Kidney glomerular epithelial cell (primary cell): ENCODE data around the gene C2CD2.

Source experiments
- DNase-seq: peaks from one replicate; lab custom pipeline; 2025; lab: John Stamatoyannopoulos, UW

Gene C2CD2

DNA sequence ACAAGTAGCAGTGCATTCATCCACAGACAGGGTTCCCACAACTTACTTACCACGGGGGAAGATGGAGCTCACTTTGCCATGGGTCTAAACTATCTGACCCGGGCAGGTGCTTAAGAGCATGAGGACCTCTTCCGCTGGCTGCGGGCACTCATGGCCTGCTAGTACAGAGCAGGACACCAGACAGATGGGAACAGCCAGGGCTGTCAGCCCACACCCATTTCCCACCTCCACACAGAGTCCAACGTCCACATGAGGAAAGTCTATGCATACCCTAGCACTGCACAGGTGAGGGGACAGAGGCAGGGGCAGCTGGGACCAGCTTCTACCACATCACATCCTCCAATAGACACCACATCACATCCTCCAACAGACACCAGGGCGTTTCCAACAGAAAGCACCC lies 38.9 kb downstream of the C2CD2 start:
- DNase-seq = no peak

DNA sequence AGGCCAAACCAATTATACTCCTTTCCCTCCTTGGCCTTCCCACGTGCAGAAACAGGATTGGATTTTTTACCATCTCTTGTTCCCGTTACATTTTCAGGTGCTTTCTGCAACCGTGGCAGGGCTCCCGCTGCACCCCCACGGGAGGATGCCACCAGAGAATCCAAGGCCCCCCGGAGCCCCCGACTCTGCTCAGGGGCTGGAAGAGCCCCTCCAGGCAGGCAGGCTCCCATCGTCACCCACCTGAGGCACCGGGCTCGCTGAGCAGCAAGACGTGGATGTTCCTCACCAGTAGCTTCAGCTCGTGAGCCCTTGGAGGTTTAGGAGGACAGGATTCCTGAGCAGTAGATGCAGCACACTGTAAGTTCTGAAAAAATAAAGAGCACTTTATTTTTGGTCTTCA lies 39.5 kb downstream of the C2CD2 start:
- DNase-seq = no peak

DNA sequence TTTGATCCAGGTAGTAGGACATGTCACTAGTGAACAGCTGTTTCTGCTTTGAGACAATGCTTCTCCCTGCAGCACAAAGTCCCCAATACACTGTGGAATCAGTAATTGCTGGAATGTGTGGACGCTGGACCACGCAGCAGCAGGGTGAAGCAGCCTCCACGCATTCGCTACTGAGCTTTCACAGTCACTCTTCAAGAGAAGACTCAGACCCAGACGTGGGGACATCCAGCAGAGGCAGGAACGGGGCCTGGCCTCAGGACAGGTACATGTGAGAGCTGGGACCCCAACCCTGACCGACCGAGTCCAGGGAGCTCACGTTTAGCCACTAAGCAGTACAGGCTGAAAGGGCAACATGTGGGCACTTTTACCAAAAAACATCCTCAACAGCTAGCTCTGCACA lies 40.6 kb downstream of the C2CD2 start:
- no peak for DNase-seq

DNA sequence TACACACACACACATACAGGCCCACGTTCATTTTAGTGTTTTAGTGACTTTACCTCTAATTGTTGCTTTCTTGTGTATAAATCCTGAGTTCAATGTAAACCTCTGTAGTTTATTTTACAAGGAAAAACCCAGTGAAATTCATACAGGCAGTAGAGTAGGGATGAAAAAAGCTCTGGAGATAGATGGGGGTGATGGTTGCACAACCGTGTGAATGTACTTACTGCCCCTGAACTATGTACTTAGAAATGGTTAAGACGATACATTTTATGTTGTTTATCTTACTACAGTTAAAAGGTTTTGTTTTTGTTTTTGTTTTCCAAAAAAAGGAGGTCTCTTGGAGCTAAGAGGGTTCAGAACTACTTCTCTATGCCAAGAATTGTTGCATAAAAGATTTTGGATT lies 45.0 kb downstream of the C2CD2 start:
- no peak for DNase-seq

DNA sequence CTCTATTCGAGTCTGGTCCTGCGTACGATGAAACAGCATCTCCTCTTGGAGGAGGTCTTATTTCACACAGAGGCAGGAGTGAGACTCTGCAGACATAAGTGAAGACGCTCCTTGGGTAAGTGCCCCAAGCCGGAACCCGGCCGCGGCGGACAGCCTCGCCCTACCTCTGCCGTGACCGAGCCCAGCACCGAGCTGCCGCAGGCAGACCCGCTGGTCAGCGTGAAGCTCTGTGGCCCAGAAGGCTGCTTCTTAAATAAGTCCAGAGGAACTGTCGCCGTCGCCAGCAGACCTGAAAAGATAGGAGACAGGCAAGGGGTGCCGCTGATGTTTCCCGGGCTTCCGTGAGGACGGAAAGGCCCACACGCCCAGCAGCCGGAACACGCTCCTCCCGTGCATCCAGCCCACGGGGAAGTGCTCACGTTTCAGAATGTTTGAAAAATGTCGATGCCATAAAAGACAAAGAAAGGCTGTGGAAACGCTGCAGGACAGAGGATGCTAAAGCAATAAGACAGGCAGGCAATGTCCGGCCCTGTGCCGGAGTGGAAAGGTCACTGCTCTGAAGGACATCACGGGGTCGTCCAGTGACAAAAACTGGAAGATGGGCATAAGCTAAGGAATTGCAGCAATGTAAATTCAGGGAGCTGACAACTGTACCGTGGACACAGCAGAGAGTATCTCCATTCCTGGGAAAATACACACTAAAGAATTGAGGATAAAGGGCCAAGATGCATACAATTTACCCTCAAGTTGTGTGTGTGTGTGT lies 46.1 kb downstream of the C2CD2 start:
- DNase-seq = no peak

DNA sequence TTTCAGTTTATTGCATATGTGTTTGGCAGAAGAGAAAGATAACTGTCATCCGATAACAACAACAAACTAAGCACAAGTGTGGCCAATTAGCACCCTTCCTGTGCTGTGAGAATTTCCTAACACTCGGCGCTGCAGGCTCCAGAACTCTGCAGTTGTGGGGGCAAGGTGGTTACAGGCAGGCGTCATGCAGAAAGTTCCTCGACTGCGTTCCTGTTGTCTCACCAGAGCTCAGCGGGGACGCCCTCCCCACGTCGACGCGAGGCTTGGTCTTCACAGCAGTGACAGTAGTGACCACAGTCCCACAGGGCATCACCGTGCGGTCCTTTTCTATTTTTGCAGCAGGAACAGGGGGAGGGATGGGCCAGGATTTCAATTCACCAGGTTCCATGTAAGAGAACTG lies 47.0 kb downstream of the C2CD2 start:
- no peak for DNase-seq

DNA sequence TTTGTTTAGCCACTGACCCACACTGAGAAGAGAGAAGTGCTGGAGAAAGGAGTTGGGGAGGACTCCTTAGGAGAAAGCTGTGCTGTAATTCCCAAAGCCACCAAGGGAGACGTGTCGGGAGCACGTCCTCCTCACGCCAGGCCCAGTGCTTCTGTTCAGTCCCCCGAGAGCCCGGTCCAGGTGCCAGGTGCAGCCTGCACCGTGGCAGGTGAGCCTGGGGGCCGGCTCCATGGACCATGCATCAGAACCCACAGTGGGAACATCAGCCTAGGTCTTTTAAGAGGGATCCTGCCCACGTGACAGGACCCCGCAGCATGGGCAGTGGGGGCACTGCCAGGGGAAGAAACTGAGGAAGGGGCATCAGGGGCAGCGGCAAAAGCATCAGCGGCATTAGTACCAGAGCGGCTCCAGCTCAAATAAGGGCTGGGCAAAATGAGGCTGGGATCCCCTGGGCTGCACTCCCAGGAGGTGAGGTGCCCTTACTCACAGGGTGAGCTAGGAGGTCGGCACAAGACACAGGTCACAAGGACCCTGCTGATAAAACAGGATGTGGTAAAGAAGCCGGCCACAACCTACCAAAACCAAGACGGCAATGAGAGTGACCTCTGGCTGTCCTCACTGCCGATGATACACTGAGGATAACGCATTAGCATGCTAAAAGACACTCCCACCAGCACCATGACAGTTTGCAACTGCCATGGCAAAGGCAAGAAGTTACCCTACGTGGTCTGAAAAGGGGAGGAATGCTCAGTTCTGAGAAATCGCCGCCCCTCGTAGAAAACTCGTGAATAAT lies 50.1 kb downstream of the C2CD2 start:
- DNase-seq = no peak

DNA sequence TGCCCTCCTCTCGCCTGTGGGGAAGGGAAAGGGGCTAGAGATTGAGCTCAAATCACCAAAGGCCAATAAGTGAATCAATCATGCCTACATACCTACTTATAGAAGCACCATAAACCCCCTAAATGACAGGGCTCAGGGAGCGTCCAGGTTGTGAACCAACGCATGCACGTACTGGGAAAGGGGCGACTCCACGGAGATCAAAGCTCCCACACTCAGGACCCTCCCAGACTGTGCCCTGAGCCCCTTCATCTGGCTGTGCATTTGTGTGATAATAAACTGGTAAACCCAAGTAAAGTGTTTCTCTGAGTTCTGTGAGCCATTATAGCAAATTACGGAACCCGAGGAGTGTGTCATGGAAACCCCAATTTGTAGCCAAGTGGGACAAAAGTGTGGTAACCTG lies 50.9 kb downstream of the C2CD2 start:
- no peak for DNase-seq

DNA sequence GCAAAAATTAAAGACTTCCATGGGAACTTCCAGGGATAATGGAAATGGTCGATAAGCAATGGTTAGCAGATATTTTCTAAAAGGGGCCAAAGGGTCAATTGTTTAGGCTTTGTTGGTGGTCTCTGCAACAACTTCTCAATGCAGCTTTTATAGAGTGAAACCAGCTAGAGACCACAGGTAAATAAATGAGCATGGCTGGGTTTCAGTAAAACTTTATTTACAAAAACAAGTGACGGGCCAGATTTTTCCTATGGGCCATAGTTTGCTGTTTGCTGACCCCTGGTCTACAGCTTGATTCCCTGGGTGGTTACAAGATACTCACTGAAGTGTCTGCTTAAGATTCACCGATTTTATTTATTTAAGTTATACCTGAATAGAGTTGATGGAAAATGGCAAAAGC lies 52.0 kb downstream of the C2CD2 start:
- DNase-seq = no peak

DNA sequence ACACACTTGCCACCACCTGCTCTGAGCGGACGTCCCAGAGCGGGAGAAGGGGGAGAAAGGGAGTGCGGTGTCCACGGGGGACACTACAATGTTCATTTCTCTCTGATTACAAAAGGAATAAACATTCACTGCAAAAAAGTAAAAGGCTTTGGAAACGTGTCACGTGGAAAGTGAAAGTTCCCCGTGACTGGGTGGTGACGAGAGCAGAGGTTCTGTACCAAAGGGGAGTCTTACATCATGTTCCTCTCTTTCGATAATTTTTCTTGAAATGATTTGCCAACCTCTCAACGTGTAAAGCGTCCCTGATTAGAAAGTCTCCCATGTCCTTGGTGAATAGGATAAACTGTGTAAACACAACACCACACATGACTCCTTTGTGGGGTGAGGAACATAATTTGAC lies 52.7 kb downstream of the C2CD2 start:
- DNase-seq = no peak

DNA sequence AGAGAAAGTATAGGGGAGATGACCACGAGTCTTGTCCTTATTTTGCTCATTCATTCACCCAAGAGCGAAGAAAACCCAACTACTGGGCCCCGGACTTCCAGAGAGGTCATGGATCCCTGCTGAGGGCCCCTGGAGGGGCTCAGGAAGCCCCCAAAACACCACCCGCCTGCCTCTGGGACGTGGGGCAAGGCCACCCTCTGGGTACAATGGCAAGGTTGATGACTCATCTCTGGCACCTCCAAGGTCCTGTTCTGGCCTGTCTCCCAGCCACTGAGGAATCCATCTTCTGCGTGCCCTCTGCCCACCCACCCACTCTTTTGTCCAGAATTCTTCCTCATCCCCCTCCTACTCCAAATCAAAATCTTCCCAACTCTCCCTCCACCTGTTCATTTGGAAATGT lies 53.4 kb downstream of the C2CD2 start:
- no peak for DNase-seq

DNA sequence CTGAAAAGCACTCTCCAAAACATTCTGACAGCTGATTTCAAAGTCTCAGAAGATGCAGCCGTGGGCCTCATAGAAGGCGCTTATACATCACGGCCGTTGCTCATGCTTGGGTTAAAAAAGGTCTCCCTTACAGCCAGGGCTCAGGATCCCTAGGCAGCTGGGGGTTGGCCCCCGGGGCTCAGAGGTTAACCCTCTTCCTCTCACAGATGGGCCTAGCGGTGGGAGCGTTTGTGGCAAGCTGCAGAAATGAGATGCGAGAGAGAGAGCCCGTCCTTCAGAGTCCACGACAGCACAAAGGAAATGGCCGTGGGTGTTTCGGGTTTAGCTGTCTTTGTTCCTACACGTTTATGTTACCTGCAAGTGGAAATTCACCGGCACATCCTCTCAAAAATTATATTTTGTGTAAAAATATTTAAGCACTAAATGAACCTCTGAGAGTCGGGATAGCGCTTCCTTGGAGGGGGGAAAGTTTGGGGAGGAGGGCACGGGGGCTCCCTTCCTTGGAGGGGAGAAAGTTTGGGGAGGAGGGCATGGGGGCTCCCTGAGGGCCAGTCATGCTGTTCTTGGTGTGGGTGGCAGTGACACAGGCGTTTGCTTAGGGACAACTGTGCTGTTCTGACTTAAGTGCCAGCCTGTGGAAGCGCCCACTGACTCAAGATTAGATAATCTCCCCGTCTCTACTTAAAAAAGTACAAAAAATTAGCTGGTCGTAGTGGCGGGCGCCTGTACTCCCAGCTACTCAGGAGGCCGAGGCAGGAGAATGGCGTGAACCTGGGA lies 54.2 kb downstream of the C2CD2 start:
- no peak for DNase-seq

DNA sequence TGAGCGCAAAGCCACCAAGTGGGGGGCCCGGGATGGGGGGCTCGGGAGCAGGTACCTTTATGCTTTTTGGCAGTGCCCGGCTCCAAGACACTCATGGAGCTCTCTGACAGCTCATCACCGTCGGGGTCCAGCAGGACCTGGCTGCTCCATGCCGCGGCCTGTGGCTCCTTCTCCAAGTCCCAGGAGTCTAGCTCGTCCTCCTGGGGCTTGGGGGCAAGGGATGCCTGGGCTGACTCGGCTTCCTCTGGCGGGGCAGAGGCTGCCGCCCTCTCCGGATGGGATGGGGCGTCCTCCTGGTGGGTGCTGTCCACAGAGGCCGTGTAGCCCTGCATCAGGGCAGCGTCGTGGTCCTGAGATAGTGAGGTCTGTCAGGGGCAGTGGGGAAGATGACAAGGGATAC lies 54.8 kb downstream of the C2CD2 start:
- no peak for DNase-seq

DNA sequence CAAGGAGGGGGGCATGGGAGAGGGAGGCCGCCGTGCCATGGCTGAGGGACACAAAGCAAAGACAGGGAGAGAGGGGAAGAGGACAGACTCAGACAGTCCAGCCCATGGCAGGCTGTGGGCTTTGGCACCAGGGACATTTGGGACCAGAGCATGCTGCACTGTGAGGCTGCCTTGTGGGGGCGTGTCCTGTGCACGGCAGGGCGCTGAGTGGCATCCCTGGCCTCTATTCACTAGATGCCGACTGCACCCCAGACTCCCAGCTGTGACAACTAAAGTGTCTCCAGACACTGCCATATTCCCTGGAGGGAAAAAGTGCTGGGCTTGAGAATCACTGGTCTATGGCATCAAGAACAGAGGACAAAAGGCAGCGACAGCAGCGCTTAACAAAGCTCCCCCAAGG lies 56.1 kb downstream of the C2CD2 start:
- no peak for DNase-seq

DNA sequence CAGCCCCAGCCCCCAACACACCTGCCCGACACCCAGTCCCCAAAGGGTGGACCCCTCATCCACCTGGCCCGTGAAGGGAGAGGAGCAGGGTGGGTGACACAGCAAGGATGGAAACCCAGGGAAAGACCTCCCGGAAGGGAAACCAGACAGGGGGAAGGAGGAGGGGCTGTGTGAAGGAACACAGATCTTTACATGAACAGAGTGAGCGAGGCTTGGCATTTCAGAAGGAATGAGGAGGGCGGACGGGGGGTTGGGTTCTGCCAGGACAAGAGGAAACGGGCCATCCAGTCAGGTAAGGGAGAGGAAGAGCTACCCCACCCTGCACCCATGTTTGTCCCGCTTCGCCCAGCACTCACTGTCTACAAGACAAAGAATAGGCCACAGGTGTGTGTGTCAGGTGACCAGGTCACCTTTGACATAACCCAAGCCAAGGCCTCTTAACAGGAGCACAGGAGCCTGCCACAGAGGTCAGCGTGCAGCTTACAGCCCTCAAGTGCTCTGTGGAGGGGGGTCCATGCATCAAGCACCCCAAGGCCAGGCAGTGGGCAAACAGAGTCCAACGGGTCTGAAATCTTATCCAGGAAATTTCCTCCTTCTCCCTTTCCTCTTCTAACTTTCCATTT lies 56.7 kb downstream of the C2CD2 start:
- DNase-seq = no peak

DNA sequence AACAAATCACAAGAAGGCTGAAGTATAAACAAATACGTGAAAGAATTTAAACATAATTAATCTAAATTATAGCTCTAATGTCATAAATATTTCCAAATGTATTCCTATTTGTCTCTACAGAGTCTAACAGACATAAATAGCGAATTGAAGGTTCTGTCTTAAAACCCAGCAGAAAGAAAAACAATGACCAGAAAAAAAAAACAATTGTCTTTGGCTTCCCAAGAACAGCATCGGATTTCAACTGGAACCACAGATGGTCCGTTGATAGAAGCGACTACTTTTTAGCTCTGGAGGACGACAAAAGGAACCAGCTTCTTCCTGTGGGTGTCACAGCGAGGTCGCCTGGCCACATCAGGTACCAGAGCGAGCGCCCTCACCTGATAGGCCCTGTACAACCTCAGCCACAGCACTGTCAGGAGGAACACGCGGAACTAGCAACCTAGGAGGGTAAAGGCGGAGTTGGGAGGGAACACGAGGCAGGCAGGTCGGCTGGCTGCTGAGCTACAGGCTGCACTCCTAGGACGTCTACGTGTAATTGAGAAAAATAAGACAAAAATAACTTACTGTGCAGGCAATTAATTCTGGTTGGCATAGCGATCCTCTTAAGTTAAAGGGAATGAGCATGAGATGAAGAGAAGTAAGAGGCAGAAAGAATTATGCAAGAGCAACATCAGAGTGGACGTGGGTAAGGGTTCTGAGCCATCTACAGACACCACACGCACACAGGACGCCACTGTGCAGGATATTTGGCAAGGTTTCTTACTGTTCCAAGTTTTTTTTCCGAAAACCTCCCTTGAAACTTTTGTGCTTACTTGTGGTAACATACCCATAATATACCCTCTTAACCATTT lies 58.0 kb downstream of the C2CD2 start:
- DNase-seq = no peak

DNA sequence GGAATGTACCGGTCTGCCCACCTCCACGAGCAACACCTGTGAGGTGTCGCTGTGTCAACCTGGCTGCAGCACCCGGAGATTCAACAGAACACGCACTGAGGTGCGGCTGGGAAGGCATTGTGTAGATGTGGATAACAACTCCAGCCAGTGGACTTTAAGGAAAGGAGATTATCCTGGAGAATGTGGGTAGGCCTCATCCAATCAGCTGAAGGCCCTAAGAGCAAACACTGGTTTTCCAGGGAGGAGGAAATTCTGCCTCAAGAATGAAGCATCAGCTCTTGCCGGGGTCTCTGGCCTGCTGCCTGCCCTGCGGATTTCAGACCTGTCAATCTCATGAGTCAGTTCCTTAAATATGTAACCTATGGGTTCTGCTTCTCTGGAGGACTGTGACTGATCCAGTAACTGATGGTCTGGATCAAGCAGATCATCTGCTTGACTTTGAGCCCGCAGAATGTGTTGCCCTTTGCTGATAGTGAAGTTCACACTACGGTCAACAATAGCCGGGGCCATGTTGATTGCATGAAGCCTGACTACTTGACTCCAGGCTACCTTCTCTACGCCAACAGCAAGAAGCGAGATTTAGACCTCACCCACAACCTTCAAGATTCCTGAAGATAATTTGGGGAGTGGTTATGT lies 58.8 kb downstream of the C2CD2 start:
- peak; percentile 43 for DNase-seq

DNA sequence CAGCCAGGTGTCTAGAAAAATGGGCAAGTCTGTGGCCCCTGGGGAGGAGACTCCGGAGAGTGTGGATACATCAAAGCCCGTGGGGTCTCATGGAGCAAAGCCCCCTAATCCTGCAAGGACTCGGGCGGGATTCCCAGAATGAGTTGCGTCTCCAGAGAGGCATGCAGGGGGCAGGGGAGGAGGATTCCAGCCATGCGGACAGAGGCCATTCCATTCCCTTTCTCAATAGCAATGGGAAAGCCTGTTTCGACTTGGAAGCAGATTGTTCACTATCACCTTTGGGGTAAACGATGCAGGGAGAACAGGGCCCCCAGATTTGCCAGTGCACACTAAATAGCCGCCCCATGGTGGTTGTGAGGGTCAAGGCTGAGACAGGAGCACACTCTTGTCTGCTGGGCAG lies 59.3 kb downstream of the C2CD2 start:
- DNase-seq = no peak

DNA sequence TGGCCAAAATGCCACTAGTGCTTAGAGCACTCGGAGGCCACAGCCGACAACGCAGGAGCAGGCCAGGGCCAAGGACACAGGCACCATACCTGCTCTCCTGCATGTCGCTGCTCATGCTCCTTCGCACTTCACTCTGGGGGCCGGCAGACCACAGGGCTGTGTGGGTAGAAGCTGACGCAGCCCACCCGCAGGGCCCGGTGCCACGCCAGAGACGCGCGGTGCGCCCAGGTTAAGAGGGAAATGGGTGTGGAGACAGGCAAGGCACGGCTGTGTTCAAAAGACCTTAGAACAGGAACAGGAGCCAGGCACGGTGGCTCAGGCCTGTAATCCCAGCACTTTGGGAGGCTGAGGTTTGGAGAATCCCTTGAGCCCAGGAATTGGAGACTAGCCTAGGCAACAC lies 61.1 kb downstream of the C2CD2 start:
- no peak for DNase-seq

DNA sequence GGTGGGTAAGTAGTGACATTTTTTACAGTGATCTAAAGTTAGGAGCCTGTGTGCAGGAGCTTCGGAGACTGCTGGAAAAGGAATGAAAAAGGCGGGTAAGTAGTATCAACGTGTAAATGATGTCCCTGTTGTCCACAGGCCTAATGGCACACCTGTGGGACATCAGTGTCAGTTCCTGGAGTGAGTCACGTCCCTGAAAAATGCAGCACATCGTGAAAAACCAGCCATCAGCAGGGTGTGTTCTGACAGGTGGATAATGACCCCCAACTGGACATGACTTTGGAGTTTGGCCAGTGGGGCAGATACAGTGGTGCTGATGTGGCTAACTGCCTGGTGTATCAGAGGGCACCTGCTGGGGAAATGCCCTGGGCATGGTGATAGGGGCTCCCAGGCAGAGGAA lies 62.7 kb downstream of the C2CD2 start:
- no peak for DNase-seq

DNA sequence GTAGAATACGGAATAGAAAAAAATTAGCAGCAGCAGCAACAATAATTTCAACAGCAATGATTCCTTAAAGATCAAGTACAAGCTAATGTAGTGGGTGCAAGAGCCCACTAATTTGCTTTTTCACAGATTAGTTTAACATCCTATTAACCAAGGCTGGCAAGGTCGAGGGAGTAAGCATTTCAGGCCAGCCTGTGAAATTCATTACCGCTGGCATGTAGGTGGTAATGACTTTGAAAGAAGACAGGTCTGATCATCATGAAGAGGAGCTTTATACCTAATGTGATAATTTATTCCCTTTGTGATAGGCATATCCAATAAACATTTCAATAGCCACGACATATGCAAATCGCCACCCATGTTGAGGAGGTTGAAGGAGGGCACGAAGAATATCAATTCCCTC lies 63.5 kb downstream of the C2CD2 start:
- no peak for DNase-seq
